OCI-LY3 (cell line): ENCODE results near the gene MPRIP.

Source experiments
- H2AFZ ChIP-seq: fragments of 200-600, 300-600 bp; shearing (Covaris generic); 2 replicates; pipeline ENCODE4 v1.6.0; 2014; ENCODE audit warnings: antibody characterized with exemption, low read depth, low read length
- H3K27ac ChIP-seq: fragments of 200-600, 300-600 bp; sonication (generic); 2 replicates; pipeline ENCODE4 v1.5.1; 2014; ENCODE audit warnings: mild to moderate bottlenecking, low read length, moderate library complexity, mixed read lengths
- H3K27me3 ChIP-seq: fragments of 200-600, 300-600 bp; sonication (generic); 2 replicates; pipeline ENCODE4 v1.6.1; 2014; ENCODE audit warnings: low read depth, low read length, mixed read lengths
- H3K36me3 ChIP-seq: fragments of 200-600, 300-600 bp; sonication (generic); replicated peaks from 2 replicates; pipeline ENCODE3; 2014; ENCODE audit warnings: low read depth, low read length, mixed read lengths
- H3K4me1 ChIP-seq: fragments of 300-600, 200-600 bp; sonication (generic); 2 replicates; pipeline ENCODE4 v1.6.1; 2014; ENCODE audit warnings: low read length, mixed read lengths
- H3K4me2 ChIP-seq: fragments of 200-600, 300-600 bp; sonication (generic); 2 replicates; pipeline ENCODE4 v1.6.1; 2014; ENCODE audit warnings: low read length, mixed read lengths
- H3K4me3 ChIP-seq: fragments of 300-600, 200-600 bp; sonication (generic); 2 replicates; pipeline ENCODE4 v1.5.1; 2014; ENCODE audit warnings: antibody characterized with exemption, mild to moderate bottlenecking, low read length, moderate library complexity
- H3K79me2 ChIP-seq: fragments of 300-600, 200-600 bp; shearing (Covaris generic); 2 replicates; pipeline ENCODE4 v1.6.1; 2014; ENCODE audit warnings: mild to moderate bottlenecking, low read length, mixed read lengths
- H3K9ac ChIP-seq: fragments of 300-600, 200-600 bp; shearing (Covaris generic); 2 replicates; pipeline ENCODE4 v1.6.0; 2014; ENCODE audit warnings: mild to moderate bottlenecking, low read length, moderate library complexity
- H3K9me3 ChIP-seq: fragments of 200-600, 300-600 bp; shearing (Covaris generic); 2 replicates; pipeline ENCODE4 v1.6.1; 2014; ENCODE audit warnings: low read length, mixed read lengths; ENCODE audit not compliant: insufficient read depth
- H4K20me1 ChIP-seq: fragments of 200-600, 300-600 bp; sonication (generic); 2 replicates; pipeline ENCODE4 v1.6.1; 2016; ENCODE audit warnings: low read length, mixed read lengths; ENCODE audit not compliant: insufficient read depth
- EZH2phosphoT487 ChIP-seq: fragments of 200-600 bp; shearing (Covaris generic); IDR thresholded peaks from 2 replicates; pipeline ENCODE4 v1.6.1; 2018; ENCODE audit warnings: antibody characterized with exemption, mixed run types, low read depth
- TF ChIP-seq, protein P1 (sequence below): fragments of 200-600, 300-600 bp; sonication (generic); IDR thresholded peaks from 2 replicates; pipeline ENCODE4 v1.5.1; 2014; ENCODE audit warnings: antibody characterized with exemption, low read length, low read depth

Gene MPRIP

DNA sequence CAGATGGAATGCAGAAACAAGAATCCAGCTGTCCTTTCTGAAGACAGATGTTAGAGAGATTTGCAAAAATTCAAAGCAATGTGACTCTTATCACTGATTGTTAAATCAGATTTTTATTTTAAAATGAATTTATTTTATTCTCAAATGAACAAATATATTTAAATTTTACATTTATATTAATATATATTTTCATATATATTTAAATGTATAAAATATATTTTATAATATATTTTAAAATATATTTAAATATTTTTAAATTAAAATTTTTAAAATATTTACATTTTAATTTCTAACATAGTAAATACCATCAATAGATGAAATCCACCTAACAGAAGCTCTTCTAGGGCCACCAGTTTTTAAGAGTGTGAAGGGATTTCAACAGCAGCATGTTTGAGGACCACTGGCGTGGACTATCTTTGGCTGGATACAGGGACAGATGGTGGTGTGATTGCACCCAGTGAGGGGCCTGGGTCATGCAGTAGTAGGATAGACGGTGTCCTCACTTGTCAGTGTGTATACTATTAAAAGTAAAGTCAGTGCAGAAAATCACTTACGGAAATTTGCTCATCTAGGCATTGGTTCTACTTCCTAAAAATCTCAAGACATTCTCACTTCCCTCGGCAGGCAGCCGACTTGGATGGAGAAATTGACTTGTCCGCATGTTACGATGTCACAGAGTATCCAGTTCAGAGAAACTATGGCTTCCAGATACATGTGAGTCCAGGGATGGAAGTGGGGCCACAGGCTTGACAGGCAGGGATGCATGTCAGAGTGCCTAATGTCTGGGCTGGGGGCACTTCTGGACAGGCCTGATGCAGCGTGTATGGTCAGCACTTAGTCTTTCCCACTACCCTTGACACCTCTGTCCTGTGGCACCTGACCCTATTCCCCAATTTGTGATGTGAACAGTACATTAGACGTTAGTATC is 107.5 kb downstream of the MPRIP start:
- Histone ChIP-seq H3K27me3 (no peaks in the 10 kb centered on the region), H3K4me2 (peak overlapping the region; percentile 53), H2AFZ (no peak overlapping the region), H3K36me3 (no peaks in the 10 kb centered on the region), H3K4me1 (peaks cover 19% of the 10 kb centered on the region), H3K9me3 (no peaks in the 10 kb centered on the region), H3K27ac (peak overlapping the region; percentile 52), H4K20me1 (no peaks in the 10 kb centered on the region), H3K79me2 (no peaks in the 10 kb centered on the region), H3K4me3 (0 out of 2 replicates have a peak overlapping the region, but pooled peaks have one; percentile 1), H3K9ac (no peak overlapping the region; the same call in 1 of the 2 replicates)
- TF ChIP-seq, protein P1, sequence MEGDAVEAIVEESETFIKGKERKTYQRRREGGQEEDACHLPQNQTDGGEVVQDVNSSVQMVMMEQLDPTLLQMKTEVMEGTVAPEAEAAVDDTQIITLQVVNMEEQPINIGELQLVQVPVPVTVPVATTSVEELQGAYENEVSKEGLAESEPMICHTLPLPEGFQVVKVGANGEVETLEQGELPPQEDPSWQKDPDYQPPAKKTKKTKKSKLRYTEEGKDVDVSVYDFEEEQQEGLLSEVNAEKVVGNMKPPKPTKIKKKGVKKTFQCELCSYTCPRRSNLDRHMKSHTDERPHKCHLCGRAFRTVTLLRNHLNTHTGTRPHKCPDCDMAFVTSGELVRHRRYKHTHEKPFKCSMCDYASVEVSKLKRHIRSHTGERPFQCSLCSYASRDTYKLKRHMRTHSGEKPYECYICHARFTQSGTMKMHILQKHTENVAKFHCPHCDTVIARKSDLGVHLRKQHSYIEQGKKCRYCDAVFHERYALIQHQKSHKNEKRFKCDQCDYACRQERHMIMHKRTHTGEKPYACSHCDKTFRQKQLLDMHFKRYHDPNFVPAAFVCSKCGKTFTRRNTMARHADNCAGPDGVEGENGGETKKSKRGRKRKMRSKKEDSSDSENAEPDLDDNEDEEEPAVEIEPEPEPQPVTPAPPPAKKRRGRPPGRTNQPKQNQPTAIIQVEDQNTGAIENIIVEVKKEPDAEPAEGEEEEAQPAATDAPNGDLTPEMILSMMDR, result no peak
- TF ChIP-seq EZH2phosphoT487, result no peak

GRCh38 chr17:17150448-17150800 is 108.2 kb downstream of the MPRIP start:
- H3K9ac ChIP-seq, result no peak overlapping the region
- TF ChIP-seq EZH2phosphoT487, result no peak
- TF ChIP-seq, protein P1, result no peak
- no peak overlapping the region for H2AFZ ChIP-seq
- H3K4me1 ChIP-seq, result peaks cover 19% of the 10 kb centered on the region
- H3K79me2 ChIP-seq, result no peaks in the 10 kb centered on the region
- peak overlapping the region; percentile 52 for H3K27ac ChIP-seq
- H4K20me1 ChIP-seq, result no peaks in the 10 kb centered on the region
- H3K4me3 ChIP-seq, result no peak overlapping the region
- H3K4me2 ChIP-seq, result peak overlapping the region; percentile 53
- no peaks in the 10 kb centered on the region for H3K27me3 ChIP-seq
- no peaks in the 10 kb centered on the region for H3K9me3 ChIP-seq
- no peaks in the 10 kb centered on the region for H3K36me3 ChIP-seq

DNA sequence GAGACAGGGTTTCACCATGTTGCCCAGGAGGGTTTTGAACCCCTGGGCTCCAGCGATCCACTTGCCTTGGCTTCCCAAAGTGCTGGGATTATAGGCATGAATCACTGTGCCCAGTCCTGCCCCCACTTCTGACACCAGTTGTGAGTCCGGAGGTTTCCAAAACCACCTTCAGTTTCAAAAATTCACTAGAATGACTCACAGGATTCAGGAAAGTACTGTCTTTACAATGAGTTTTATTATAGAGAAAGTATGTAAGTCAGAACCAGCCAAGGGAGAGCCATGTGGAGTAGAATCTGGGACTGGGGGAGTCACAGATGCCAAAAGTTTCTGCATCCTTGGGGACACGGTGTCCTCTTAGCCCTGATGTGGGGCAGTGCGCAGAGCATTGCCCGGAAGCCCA is 108.8 kb downstream of the MPRIP start:
- Histone ChIP-seq H3K36me3 (no peaks in the 10 kb centered on the region), H3K4me1 (peaks cover 19% of the 10 kb centered on the region), H3K79me2 (no peaks in the 10 kb centered on the region), H3K9ac (no peak overlapping the region), H2AFZ (no peak overlapping the region), H3K4me3 (no peak overlapping the region), H3K4me2 (no peak overlapping the region), H3K27me3 (no peaks in the 10 kb centered on the region), H3K27ac (no peak overlapping the region), H4K20me1 (no peaks in the 10 kb centered on the region), H3K9me3 (no peaks in the 10 kb centered on the region)
- TF ChIP-seq, protein P1, result no peak
- no peak for TF ChIP-seq EZH2phosphoT487

GRCh38 chr17:17151541-17151940 is 109.3 kb downstream of the MPRIP start:
- Histone ChIP-seq H3K4me3 (no peak overlapping the region), H3K36me3 (no peaks in the 10 kb centered on the region), H3K27ac (no peak overlapping the region), H3K27me3 (no peaks in the 10 kb centered on the region), H3K79me2 (no peaks in the 10 kb centered on the region), H3K9ac (no peak overlapping the region), H4K20me1 (no peaks in the 10 kb centered on the region), H3K4me1 (peaks cover 19% of the 10 kb centered on the region), H2AFZ (no peak overlapping the region), H3K4me2 (no peak overlapping the region), H3K9me3 (no peaks in the 10 kb centered on the region)
- no peak for TF ChIP-seq EZH2phosphoT487
